Prostate gland (tissue), 2 donors: ENCODE measurements around the gene NSD2.

Experiments used
- CTCF ChIP-seq, 4 experiments: fragments of 200-600 bp in 2 of 4; fragments of 450-650 bp in 2 of 4; sonication (generic) in 2 of 4; IDR thresholded peaks; 1 replicate in 3 of 4; 2 replicates in 1 of 4; pipeline ENCODE4 v1.5.1; 2016 to 2019; ENCODE audit warnings: antibody characterized with exemption in 4 of 4, mild to moderate bottlenecking in 2 of 4, moderate library complexity in 2 of 4
- POLR2A ChIP-seq: fragments of 450-650 bp; IDR thresholded peaks from one replicate; pipeline ENCODE4 v1.6.1; 2016; ENCODE audit warnings: antibody characterized with exemption, mild to moderate bottlenecking

GRCh38 chr4:1969928-1970723 is 98.9 kb downstream of the NSD2 start:
- no peak for TF ChIP-seq CTCF (IDR thresholded peaks at IDR 0.05)
- TF ChIP-seq POLR2A, result no peak
